HepG2 (cell line): ENCODE measurements around the gene ANKS4B.

Experiments
- MYNN ChIP-seq: sonication (generic); formaldehyde crosslinking; IDR thresholded peaks from 2 replicates; pipeline ENCODE4 v1.4.0; 2020; ENCODE audit warnings: mild to moderate bottlenecking, low read depth, missing genetic modification reagents
- RXRA ChIP-seq: sonication (generic); formaldehyde crosslinking; IDR thresholded peaks from 2 replicates; pipeline ENCODE4 v1.5.1; 2020; ENCODE audit warnings: missing genetic modification reagents
- ZFX ChIP-seq: sonication (generic); formaldehyde crosslinking; IDR thresholded peaks from 2 replicates; pipeline ENCODE4 v1.4.0; 2020; ENCODE audit warnings: mild to moderate bottlenecking, low read depth, missing genetic modification reagents, moderate library complexity
- TF ChIP-seq, protein P1 (sequence below): IDR thresholded peaks from 2 replicates; pipeline ENCODE4 v1.6.1; 2016

DNA sequence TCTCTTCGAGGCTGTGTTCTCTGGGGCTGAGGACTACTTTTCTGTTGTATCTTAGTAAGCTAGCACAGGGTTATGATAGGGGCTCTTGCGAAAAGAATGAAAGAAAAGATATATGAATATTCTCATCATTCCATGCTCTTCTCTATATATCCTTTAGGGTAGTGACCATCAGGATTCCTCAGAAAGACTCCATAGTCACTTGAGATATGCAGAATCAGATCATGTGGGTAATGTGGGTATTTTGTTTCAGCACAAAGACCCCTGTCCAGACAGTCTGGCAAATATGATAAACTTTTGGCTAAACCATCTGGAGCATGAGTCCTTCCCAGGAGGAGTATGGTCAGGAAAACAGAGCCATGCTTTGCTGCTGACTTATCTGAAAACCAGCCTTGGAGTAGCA, 23.1 kb downstream of the ANKS4B start:
- TF ChIP-seq ZFX (CRISPR knock-in tag) (no peak), RXRA (CRISPR knock-in tag) (no peak), MYNN (no peak)
- TF ChIP-seq, protein P1, sequence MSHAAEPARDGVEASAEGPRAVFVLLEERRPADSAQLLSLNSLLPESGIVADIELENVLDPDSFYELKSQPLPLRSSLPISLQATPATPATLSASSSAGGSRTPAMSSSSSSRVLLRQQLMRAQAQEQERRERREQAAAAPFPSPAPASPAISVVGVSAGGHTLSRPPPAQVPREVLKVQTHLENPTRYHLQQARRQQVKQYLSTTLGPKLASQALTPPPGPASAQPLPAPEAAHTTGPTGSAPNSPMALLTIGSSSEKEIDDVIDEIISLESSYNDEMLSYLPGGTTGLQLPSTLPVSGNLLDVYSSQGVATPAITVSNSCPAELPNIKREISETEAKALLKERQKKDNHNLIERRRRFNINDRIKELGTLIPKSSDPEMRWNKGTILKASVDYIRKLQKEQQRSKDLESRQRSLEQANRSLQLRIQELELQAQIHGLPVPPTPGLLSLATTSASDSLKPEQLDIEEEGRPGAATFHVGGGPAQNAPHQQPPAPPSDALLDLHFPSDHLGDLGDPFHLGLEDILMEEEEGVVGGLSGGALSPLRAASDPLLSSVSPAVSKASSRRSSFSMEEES = no peak
